ENCODE measurements around the gene AFAP1.

Gene AFAP1

GRCh38 chr4:7939377-7940108 is at the start of gene AFAP1:
Gene AFAP1, minus strand, starts transcription at chr4:7939861. Its CDS starts 67,783 bp downstream, at chr4:7872078.
- peak; percentile 49 for DNase-seq

GRCh38 chr4:7988437-7988836 is 48.8 kb upstream of the AFAP1 start:
- no peak for DNase-seq

- DNase-seq = peak; percentile 41
Observed at GRCh38 chr4:7987148-7987989, 47.7 kb upstream of the AFAP1 start.

GRCh38 chr4:7985891-7986441 is 46.3 kb upstream of the AFAP1 start:
- DNase-seq = no peak

GRCh38 chr4:7985072-7985471 is 45.4 kb upstream of the AFAP1 start:
- DNase-seq = no peak

- no peak for DNase-seq
Observed at GRCh38 chr4:7984286-7984925, 44.7 kb upstream of the AFAP1 start.

GRCh38 chr4:7983296-7983695 is 43.6 kb upstream of the AFAP1 start:
- DNase-seq = no peak

GRCh38 chr4:7981738-7982394 is 42.2 kb upstream of the AFAP1 start:
- DNase-seq = no peak

- DNase-seq = no peak
Observed at GRCh38 chr4:7980036-7980435, 40.4 kb upstream of the AFAP1 start.

- no peak for DNase-seq
Observed at GRCh38 chr4:7979652-7979968, 39.9 kb upstream of the AFAP1 start.

- no peak for DNase-seq
Observed at GRCh38 chr4:7978907-7979651, 39.4 kb upstream of the AFAP1 start.

- DNase-seq = no peak
Observed at GRCh38 chr4:7978489-7978888, 38.8 kb upstream of the AFAP1 start.

GRCh38 chr4:7976634-7977033 is 37.0 kb upstream of the AFAP1 start:
- no peak for DNase-seq

GRCh38 chr4:7976025-7976424 is 36.4 kb upstream of the AFAP1 start:
- no peak for DNase-seq

- no peak for DNase-seq
Observed at GRCh38 chr4:7974425-7974824, 34.8 kb upstream of the AFAP1 start.

- no peak for DNase-seq
Observed at GRCh38 chr4:7973545-7973981, 33.9 kb upstream of the AFAP1 start.

GRCh38 chr4:7971881-7972500 is 32.3 kb upstream of the AFAP1 start:
- DNase-seq = no peak

- DNase-seq = no peak
Observed at GRCh38 chr4:7971159-7971631, 31.5 kb upstream of the AFAP1 start.

- DNase-seq = no peak
Observed at GRCh38 chr4:7970361-7970946, 30.8 kb upstream of the AFAP1 start.

GRCh38 chr4:7968262-7968896 is 28.7 kb upstream of the AFAP1 start:
- DNase-seq = no peak

All from GDM1 (cell line).